GM21423 (cell line): Measurements from ENCODE around the gene NSUN7.

ENCODE experiments used
- ATAC-seq: cut with Tn5 transposase; IDR thresholded peaks from one replicate; pipeline ENCODE4 v1.9.1; 2021; ENCODE audit warnings: mild to moderate bottlenecking, moderate library complexity; ENCODE audit not compliant: unreplicated experiment

Gene NSUN7

GRCh38 chr4:40733752-40734151 lies 16.0 kb upstream of the NSUN7 start:
- ATAC-seq, result no peak

DNA sequence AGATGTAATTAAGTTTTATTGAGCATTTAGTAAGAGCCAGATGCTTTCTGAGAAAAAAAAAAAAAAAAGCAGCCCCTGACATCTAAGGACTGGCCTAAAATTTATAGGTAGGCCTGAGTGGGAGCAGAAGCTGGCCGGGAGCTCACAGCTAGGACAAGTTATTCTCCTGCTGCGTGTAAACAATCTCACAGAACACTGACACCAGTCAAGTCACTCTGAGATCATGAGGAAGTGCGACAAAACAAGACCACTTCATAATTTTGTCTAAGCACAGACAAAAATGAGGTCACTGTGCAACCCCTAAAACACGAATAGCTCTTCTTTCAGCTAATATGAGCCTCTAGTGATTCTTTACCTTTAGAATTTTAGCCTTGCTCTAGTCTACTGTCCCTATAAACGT lies 15.3 kb upstream of the NSUN7 start:
- ATAC-seq, result no peak

DNA sequence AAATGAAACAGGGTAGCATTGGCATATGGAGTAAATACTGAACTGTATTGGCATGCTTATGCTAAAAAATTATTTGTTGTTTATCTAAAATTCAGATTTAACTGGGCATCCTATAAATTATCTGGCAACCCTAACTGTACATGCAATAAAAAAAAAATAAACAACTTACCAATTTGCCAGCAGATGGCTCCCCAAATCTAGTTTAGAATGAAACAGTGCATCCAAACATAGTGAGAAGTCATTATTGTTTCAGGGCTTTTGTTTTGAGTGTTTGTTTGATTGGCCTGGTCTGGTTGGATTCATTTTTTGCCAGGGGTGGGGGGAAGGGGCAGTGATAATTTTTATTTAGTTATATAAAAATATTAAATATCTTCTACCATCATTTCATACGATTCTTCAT lies 12.8 kb upstream of the NSUN7 start:
- ATAC-seq, result no peak

DNA sequence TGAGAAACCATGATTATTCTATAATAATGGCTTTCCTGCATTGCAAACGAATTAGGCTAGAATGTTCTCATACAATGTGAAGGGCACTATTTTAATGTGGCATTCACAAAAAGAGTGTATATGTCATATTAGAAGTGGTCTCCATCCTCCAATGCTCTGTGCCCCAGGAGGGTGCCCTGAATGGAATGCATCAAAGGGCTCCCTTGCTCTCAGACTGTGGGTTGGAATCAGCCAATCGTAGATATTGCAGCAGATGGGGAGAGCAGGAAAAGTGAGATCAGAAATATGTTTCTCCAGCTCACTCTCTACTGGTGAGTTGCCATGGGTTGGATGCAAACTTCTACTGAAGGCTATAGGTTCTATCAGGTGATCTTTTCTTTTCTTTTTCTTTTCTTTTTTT lies 11.9 kb upstream of the NSUN7 start:
- no peak for ATAC-seq

GRCh38 chr4:40739347-40739746 lies 10.4 kb upstream of the NSUN7 start:
- ATAC-seq, result no peak

GRCh38 chr4:40744218-40744617 lies 5.5 kb upstream of the NSUN7 start:
- no peak for ATAC-seq

- no peak for ATAC-seq
These were observed 4.3 kb upstream of the NSUN7 start for GRCh38 chr4:40745285-40745984.

GRCh38 chr4:40747207-40747835 lies 2.4 kb upstream of the NSUN7 start:
- ATAC-seq, result no peak

- ATAC-seq, result no peak
These were observed 905 bp downstream of the NSUN7 start for GRCh38 chr4:40750461-40751258.

DNA sequence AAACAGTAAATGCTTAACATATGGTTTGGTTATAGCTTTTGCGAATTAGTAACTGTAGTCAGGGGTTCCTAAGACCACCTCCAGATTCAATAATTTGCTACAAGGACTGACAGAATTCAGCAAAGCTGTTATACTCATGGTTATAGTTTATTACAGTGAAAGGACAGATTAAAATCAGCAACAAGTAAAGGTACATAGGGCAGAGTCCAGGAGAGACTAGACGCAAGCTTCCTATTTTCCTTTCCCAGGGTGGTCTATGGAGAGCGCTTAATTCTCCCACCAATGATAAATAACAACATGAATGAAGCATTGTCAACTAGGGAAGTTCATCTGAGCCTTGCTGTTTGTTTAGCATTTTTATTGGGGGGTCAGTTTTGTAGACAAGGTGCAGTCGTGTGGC lies 5.9 kb downstream of the NSUN7 start:
- ATAC-seq, result no peak

DNA sequence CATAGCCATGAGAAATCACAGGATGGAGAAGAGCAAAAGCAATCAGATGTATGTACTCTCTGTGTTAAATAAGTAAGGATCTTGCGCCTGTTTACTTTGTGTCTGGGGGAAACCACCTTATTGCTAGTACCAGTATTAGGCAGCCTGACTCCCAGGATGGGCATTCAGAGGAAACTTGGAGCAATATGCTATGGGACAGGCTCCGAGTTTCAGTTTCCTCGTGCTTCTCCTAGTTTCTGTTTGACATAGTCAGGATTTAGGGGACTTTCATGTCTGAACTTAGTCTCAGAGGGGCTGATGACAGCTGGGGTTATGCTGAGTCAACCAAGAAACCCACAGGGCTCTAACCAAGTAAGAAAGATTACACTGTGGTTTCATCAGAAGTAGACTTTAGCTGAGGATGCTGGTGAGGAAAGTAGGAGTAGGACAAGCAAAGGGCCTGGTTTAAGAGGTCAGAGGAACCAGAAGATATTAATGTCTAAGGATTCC lies 13.5 kb downstream of the NSUN7 start:
- ATAC-seq, result peak; percentile 99

- no peak for ATAC-seq
These were observed 19.5 kb downstream of the NSUN7 start for GRCh38 chr4:40769266-40769665.

DNA sequence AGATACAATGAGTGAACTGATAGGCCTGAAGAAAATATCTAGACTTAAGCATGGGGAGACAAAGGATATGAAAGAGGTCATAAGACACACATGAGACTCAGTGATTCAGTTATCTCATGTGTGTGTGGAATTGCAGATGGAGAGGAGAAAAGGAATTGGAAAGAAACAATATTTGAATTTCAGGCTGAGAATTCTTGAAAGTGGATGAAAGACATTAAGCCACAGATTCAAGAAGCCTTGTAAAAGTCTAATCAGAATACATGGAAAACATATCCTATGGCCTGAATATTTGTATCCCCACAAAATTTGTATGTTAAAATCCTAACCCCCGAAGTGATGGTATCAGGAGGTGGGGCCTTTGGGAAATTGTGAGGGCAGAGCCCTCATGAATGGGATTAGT lies 28.3 kb downstream of the NSUN7 start:
- no peak for ATAC-seq

DNA sequence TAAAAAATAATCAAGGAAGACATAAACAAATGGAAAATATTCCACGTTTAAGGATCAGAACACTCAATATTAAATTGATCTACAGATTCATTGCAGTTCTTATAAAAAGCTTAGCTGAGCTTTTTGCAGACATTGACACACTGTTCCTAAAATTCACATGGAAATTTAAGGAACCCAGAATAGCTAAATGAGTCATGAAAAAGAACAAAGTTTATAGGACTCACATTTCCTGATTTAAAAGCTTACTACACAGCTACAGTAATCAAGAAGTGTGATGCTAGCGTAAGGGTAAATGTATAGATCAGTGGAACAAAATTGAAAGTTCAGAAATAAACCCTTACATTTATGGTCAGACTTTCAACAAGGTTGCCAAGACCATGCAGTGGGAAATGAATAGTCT lies 33.1 kb downstream of the NSUN7 start:
- no peak for ATAC-seq

DNA sequence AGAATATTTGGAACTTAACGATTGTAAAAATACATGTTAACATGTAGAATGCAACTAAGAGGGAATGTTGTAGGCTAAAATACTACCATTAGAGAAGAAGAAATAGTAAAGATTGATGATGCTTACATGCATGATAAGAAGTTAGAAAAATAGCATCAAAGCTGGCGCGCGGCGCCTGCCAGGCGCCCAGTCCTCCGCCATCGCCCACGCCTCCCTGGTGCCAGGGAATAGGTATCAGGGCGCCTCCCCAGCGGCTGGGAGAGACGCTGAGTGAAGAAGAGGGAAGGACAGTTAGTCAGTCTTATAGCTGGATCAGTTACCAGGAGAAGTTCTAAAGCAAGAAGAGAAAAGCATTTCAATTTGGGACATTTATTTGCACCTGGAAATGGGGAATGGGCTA lies 36.0 kb downstream of the NSUN7 start:
- no peak for ATAC-seq

DNA sequence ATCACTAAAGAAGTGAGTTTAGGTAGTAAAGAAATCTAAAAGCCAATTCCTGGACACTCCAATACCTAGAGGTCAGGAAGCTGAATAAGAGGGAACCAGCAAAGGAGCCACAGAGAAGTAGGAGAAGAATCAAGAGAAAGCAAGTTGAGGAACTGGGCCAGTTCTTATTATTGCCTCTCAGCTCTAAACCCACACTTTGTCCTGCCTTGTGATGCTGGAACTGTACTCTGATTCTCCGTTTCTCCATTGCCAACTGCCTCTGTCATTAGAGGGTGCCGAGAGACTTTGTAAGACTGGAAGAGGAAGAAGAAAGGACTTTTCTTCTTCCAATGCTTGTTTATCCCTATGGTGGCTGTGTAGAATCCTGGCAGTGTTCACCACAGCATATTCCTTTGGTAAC lies 38.6 kb downstream of the NSUN7 start:
- ATAC-seq, result no peak

GRCh38 chr4:40789031-40789430 lies 39.3 kb downstream of the NSUN7 start:
- no peak for ATAC-seq

DNA sequence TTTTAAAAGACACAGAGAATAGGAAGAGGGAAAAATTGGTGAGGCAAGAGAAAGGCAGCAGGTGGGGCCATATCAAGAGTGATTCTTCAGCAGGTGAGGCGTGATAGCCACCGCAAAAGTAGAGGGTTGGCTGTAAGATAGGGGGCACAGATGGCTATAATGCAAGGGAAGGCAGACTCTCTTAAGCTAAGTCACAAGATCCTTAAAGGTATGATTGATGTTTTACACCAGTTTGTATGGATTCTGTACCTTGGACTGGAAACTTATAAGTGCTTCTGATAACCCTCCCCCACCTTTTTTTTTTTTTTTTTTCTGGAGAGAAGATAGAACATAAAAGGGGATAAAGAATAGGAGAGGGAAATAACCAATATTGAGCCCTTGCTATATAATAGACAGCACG lies 40.0 kb downstream of the NSUN7 start:
- ATAC-seq, result no peak

- ATAC-seq, result peak; percentile 87
These were observed 50.3 kb downstream of the NSUN7 start for GRCh38 chr4:40800064-40800463.

GRCh38 chr4:40804598-40804997 lies 54.8 kb downstream of the NSUN7 start:
- no peak for ATAC-seq

DNA sequence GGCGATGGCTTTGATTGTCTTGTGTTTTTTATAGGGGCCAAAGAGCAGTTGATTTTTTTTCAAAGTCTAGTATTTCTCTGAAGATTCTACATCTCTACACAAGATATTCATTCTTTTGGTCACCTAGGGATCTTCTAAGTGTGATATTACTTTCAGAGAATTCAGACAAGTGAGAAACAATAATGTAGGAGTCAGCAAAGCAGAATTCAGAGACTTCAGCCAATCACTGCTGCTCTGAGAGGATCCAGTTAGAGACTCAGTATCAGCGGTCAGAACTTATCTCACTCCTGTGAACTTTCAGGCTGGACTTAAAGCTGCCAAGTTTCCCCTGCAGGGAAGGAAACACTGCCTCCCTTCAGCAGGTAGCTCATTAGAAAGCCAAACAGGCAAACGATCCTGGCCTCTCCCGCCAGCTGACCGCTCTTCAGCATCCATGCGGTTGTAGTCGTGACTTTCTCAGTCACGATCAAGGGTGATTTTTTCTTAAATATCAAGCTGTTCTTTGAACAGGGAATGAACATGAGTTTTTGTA lies 59.2 kb downstream of the NSUN7 start:
- ATAC-seq, result no peak

DNA sequence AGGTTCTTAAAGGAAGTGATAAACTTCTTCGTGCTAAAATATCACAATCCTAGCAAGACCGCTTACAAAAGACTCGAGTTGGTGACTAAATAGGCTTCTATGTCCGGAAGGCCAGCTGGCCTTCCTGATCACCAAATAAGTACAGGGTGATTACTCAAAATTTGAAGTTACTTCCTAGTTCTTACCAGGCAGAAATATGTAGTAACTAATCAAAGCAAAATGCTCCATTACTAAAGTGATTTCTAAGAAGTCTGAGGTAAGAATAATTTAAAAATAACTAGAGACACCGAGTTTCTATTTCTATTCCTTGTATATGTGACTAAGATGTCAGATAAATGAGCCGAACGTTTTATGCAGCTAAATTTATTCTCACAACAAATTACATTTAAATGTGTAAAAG lies 62.2 kb downstream of the NSUN7 start:
- no peak for ATAC-seq
